NCI-H1694 treated with DMSO at 0.1 percent for 48 hours (cell line): ENCODE measurements around the gene NDUFAF5.
"Not testable (repeated sequence)": the region's sequence is repeated elsewhere in the genome, so short reads cannot be mapped to it uniquely, and the experiment has no call there.

ENCODE experiments used
- DNase-seq: peaks from one replicate; lab custom pipeline; 2025; lab: John Stamatoyannopoulos, UW

NDUFAF5 gene

GRCh38 chr20:13784893-13785715 is at the start of gene NDUFAF5, which contains the start of gene ESF1:
Gene NDUFAF5, plus strand, starts transcription at chr20:13785028. Its CDS starts 41 bp downstream, at chr20:13785069.
Gene ESF1, minus strand, starts transcription at chr20:13784919. Its CDS starts 1,779 bp downstream, at chr20:13783140.
- peak; percentile 85 for DNase-seq

GRCh38 chr20:13735826-13736225 is 49.0 kb upstream of the NDUFAF5 start:
- no peak for DNase-seq

GRCh38 chr20:13736436-13737191 is 48.2 kb upstream of the NDUFAF5 start:
- no peak for DNase-seq

GRCh38 chr20:13738187-13738586 is 46.6 kb upstream of the NDUFAF5 start:
- not testable (repeated sequence) for DNase-seq

GRCh38 chr20:13739731-13740649 is 44.8 kb upstream of the NDUFAF5 start:
- DNase-seq, result no peak

- DNase-seq, result no peak
These were observed 42.9 kb upstream of the NDUFAF5 start for GRCh38 chr20:13741879-13742278.

- DNase-seq, result no peak
These were observed 40.5 kb upstream of the NDUFAF5 start for GRCh38 chr20:13744352-13744751.

- no peak for DNase-seq
These were observed 39.0 kb upstream of the NDUFAF5 start for GRCh38 chr20:13745784-13746183.

- no peak for DNase-seq
These were observed 35.0 kb upstream of the NDUFAF5 start for GRCh38 chr20:13749811-13750210.

- no peak for DNase-seq
These were observed 31.3 kb upstream of the NDUFAF5 start for GRCh38 chr20:13753436-13754036.

- no peak for DNase-seq
These were observed 29.0 kb upstream of the NDUFAF5 start for GRCh38 chr20:13755809-13756208.

- DNase-seq, result no peak
These were observed 28.3 kb upstream of the NDUFAF5 start for GRCh38 chr20:13756551-13756950.

GRCh38 chr20:13758884-13759283 is 25.9 kb upstream of the NDUFAF5 start:
- no peak for DNase-seq

- DNase-seq, result not testable (repeated sequence)
These were observed 24.3 kb upstream of the NDUFAF5 start for GRCh38 chr20:13760451-13760946.

GRCh38 chr20:13765299-13765698 is 19.5 kb upstream of the NDUFAF5 start:
- no peak for DNase-seq

- no peak for DNase-seq
These were observed 18.9 kb upstream of the NDUFAF5 start for GRCh38 chr20:13765868-13766416.

GRCh38 chr20:13770141-13770540 is 14.7 kb upstream of the NDUFAF5 start:
- no peak for DNase-seq

GRCh38 chr20:13771853-13772453 is 12.9 kb upstream of the NDUFAF5 start:
- peak; percentile 45 for DNase-seq

GRCh38 chr20:13772529-13772928 is 12.3 kb upstream of the NDUFAF5 start:
- DNase-seq, result no peak

GRCh38 chr20:13775867-13776266 is 9.0 kb upstream of the NDUFAF5 start:
- DNase-seq, result no peak

GRCh38 chr20:13777171-13777601 is 7.6 kb upstream of the NDUFAF5 start:
- DNase-seq, result no peak
